ENCODE measurements around the gene CARS2.

- TF ChIP-seq, protein P1, sequence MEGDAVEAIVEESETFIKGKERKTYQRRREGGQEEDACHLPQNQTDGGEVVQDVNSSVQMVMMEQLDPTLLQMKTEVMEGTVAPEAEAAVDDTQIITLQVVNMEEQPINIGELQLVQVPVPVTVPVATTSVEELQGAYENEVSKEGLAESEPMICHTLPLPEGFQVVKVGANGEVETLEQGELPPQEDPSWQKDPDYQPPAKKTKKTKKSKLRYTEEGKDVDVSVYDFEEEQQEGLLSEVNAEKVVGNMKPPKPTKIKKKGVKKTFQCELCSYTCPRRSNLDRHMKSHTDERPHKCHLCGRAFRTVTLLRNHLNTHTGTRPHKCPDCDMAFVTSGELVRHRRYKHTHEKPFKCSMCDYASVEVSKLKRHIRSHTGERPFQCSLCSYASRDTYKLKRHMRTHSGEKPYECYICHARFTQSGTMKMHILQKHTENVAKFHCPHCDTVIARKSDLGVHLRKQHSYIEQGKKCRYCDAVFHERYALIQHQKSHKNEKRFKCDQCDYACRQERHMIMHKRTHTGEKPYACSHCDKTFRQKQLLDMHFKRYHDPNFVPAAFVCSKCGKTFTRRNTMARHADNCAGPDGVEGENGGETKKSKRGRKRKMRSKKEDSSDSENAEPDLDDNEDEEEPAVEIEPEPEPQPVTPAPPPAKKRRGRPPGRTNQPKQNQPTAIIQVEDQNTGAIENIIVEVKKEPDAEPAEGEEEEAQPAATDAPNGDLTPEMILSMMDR (IDR thresholded peaks at IDR 0.05): no peak
- no peak for TF ChIP-seq POLR2A (IDR thresholded peaks at IDR 0.05)
Observed at GRCh38 chr13:110607675-110608224, 98.2 kb downstream of the CARS2 start.

Measured in uterus (tissue), 2 donors.